OCI-LY7 (cell line): ENCODE data around the gene SKAP2. TPM values are rescaled to one million over a fixed set of nuclear protein-coding genes. Genes with fewer than 3 reads are reported as not detected.

Experiments used
- BruUV-seq: library from RNA; stranded (reverse); fragments of 400-500 nt; replicated peaks from 2 replicates; lab custom pipeline; 2021; lab: Mats Ljungman, UMichigan
- CTCF ChIA-PET: fragments of 300-600 bp; sonication (Branson Sonifier 250); formaldehyde crosslinking; loops from one replicate; lab custom pipeline; 2022; ENCODE audit warnings: antibody characterized with exemption; ENCODE audit not compliant: unreplicated experiment; lab: Charles Lee
- POLR2A ChIA-PET: fragments of 300-600 bp; sonication (Branson Sonifier 250); formaldehyde crosslinking; loops from one replicate; lab custom pipeline; 2022; ENCODE audit warnings: antibody characterized with exemption; lab: Charles Lee
- DNase-seq: peaks from one replicate; pipeline ENCODE4 v3.0.0-alpha.2; 2015; ENCODE audit warnings: low spot score
- H2AFZ ChIP-seq: fragments of 200-600 bp; sonication (generic), shearing (Covaris generic); 2 replicates; pipeline ENCODE4 v1.6.1; 2014; ENCODE audit warnings: mild to moderate bottlenecking, antibody characterized with exemption, low read length, moderate library complexity
- H3K27ac ChIP-seq: fragments of 200-600 bp; sonication (generic); 2 replicates; pipeline ENCODE4 v1.5.1; 2014; ENCODE audit warnings: mixed run types, low read depth, mild to moderate bottlenecking, moderate library complexity, low read length, inconsistent platforms; ENCODE audit not compliant: poor library complexity, severe bottlenecking
- H3K36me3 ChIP-seq: fragments of 200-600 bp; sonication (generic); 2 replicates; pipeline ENCODE4 v1.6.1; 2014; ENCODE audit warnings: mild to moderate bottlenecking, antibody characterized with exemption, low read length, moderate library complexity, mixed read lengths; ENCODE audit not compliant: insufficient read depth
- H3K4me1 ChIP-seq: fragments of 200-600 bp; sonication (generic); 2 replicates; pipeline ENCODE4 v1.5.1; 2014; ENCODE audit warnings: mild to moderate bottlenecking, low read length; ENCODE audit not compliant: insufficient read depth, poor library complexity, severe bottlenecking
- H3K4me2 ChIP-seq: fragments of 200-600 bp; sonication (generic); 2 replicates; pipeline ENCODE4 v1.6.1; 2014; ENCODE audit warnings: mild to moderate bottlenecking, low read length
- H3K4me3 ChIP-seq: fragments of 200-600 bp; sonication (generic); 2 replicates; pipeline ENCODE4 v1.5.1; 2014; ENCODE audit warnings: mild to moderate bottlenecking, low read depth, low read length; ENCODE audit not compliant: poor library complexity, severe bottlenecking
- H3K79me2 ChIP-seq: fragments of 200-600 bp; sonication (generic); 2 replicates; pipeline ENCODE4 v1.6.1; 2016; ENCODE audit warnings: low read depth, mild to moderate bottlenecking, low read length, moderate library complexity, mixed read lengths; ENCODE audit not compliant: insufficient read depth
- H3K9me2 ChIP-seq: fragments of 200-600 bp; sonication (generic); 2 replicates; pipeline ENCODE4 v1.6.1; 2016; ENCODE audit warnings: mild to moderate bottlenecking, low read length, mixed read lengths; ENCODE audit not compliant: insufficient read depth
- H3K9me3 ChIP-seq: fragments of 200-600 bp; sonication (generic); 2 replicates; pipeline ENCODE4 v1.6.1; 2014; ENCODE audit warnings: mild to moderate bottlenecking, mixed run types, low read length, mixed read lengths
- H4K20me1 ChIP-seq: fragments of 200-600 bp; sonication (generic); 2 replicates; pipeline ENCODE4 v1.6.1; 2014; ENCODE audit warnings: mild to moderate bottlenecking, antibody characterized with exemption, low read length, moderate library complexity, mixed read lengths; ENCODE audit not compliant: insufficient read depth
- CTCF ChIP-seq: fragments of 200-600 bp; sonication (generic); conservative IDR thresholded peaks from 2 replicates; pipeline ENCODE4 v1.5.1; 2014; ENCODE audit warnings: mild to moderate bottlenecking, antibody characterized with exemption, low read length, moderate library complexity, mixed read lengths
- EZH2phosphoT487 ChIP-seq: fragments of 200-600 bp; sonication (generic); IDR thresholded peaks from 2 replicates; pipeline ENCODE4 v1.6.1; 2018; ENCODE audit warnings: low read depth, borderline replicate concordance, mild to moderate bottlenecking, mixed run types, antibody characterized with exemption, low read length, moderate library complexity, mixed read lengths
- intact Hi-C: fragments of 100-400 bp; cut with micrococcal nuclease; formaldehyde crosslinking; loops from one replicate; pipeline ENCODE4 v1.10.0; 2022; ENCODE audit not compliant: unreplicated experiment
- total RNA-seq, 2 experiments: library from RNA; depleted of rRNA in 1 of 2; stranded (reverse); fragments of >200 nt in 1 of 2; shearing (Covaris generic) in 1 of 2; gene quantifications; 2 replicates each; pipeline ENCODE4 v1.2.3, GENCODE V29; 2014 to 2022

The SKAP2 gene
- total RNA-seq, 2 experiments from 2014 or later = 15.5 to 54.8 TPM

- Histone ChIP-seq H3K27ac (no peak overlapping the region), H3K9me2 (no peaks in the 10 kb centered on the region), H3K36me3 (no peaks in the 10 kb centered on the region), H4K20me1 (no peaks in the 10 kb centered on the region), H3K9me3 (no peaks in the 10 kb centered on the region), H3K4me2 (no peak overlapping the region), H3K79me2 (no peaks in the 10 kb centered on the region), H2AFZ (no peak overlapping the region), H3K4me3 (no peak overlapping the region), H3K4me1 (no peaks in the 10 kb centered on the region)
- ChIA-PET POLR2A (no interaction called here), CTCF (no interaction called here)
- TF ChIP-seq CTCF = no peak
- TF ChIP-seq EZH2phosphoT487 = no peak
- BruUV-seq = no TSS peak
- intact Hi-C loops = no loop called here
- no peak for DNase-seq
These were observed 227.6 kb downstream of the SKAP2 start for GRCh38 chr7:26636808-26637207.

GRCh38 chr7:26633557-26633956 lies 230.8 kb downstream of the SKAP2 start:
- CTCF ChIA-PET = no interaction called here
- no TSS peak for BruUV-seq
- H3K9me3 ChIP-seq = no peaks in the 10 kb centered on the region
- no peaks in the 10 kb centered on the region for H4K20me1 ChIP-seq
- H3K9me2 ChIP-seq = no peaks in the 10 kb centered on the region
- no peak for DNase-seq
- no peaks in the 10 kb centered on the region for H3K4me1 ChIP-seq
- H3K79me2 ChIP-seq = no peaks in the 10 kb centered on the region
- H2AFZ ChIP-seq = no peak overlapping the region
- H3K27ac ChIP-seq = no peak overlapping the region
- intact Hi-C loops = no loop called here
- no peak overlapping the region for H3K4me2 ChIP-seq
- H3K36me3 ChIP-seq = no peaks in the 10 kb centered on the region
- H3K4me3 ChIP-seq = no peak overlapping the region
- POLR2A ChIA-PET = interaction anchor here (0.6 kb wide), 1 partner anchor 125 kb away, joined by 3 read pairs; no protein-coding TSS in a partner anchor
- TF ChIP-seq CTCF (no peak), EZH2phosphoT487 (no peak)

GRCh38 chr7:26631601-26632000 lies 232.8 kb downstream of the SKAP2 start:
- H3K9me3 ChIP-seq = no peaks in the 10 kb centered on the region

More at GRCh38 chr7:26631601-26632000, 232.8 kb downstream of the SKAP2 start:
- DNase-seq = no peak
- Histone ChIP-seq H3K4me1 (no peaks in the 10 kb centered on the region), H3K79me2 (no peaks in the 10 kb centered on the region), H2AFZ (no peak overlapping the region), H3K4me2 (no peak overlapping the region), H3K27ac (no peak overlapping the region), H3K36me3 (no peaks in the 10 kb centered on the region), H3K9me2 (no peaks in the 10 kb centered on the region), H4K20me1 (no peaks in the 10 kb centered on the region), H3K4me3 (no peak overlapping the region)
- TF ChIP-seq CTCF (no peak), EZH2phosphoT487 (no peak)
- intact Hi-C loops = no loop called here
- no TSS peak for BruUV-seq
- POLR2A ChIA-PET = no interaction called here
- CTCF ChIA-PET = no interaction called here
